GM12864 (cell line): ENCODE measurements around the gene EPB41.
A peak's percentile ranks its signal among the peaks of the same experiment; 100 is the strongest.

Experiments used
- DNase-seq: peaks from one replicate; pipeline ENCODE4 v3.0.0-alpha.2; 2011; ENCODE audit warnings: low read depth
- H3K4me3 ChIP-seq: 2 replicates; pipeline ENCODE4 v1.5.1; 2011; ENCODE audit warnings: mild to moderate bottlenecking, low read depth, low read length, control low read depth
- TF ChIP-seq, protein P1 (sequence below): IDR thresholded peaks from 2 replicates; pipeline ENCODE4 v1.5.1; 2011; ENCODE audit warnings: low read depth, mild to moderate bottlenecking, moderate library complexity, low read length, control low read depth, inconsistent platforms; ENCODE audit errors: missing control alignments

EPB41 gene

DNA sequence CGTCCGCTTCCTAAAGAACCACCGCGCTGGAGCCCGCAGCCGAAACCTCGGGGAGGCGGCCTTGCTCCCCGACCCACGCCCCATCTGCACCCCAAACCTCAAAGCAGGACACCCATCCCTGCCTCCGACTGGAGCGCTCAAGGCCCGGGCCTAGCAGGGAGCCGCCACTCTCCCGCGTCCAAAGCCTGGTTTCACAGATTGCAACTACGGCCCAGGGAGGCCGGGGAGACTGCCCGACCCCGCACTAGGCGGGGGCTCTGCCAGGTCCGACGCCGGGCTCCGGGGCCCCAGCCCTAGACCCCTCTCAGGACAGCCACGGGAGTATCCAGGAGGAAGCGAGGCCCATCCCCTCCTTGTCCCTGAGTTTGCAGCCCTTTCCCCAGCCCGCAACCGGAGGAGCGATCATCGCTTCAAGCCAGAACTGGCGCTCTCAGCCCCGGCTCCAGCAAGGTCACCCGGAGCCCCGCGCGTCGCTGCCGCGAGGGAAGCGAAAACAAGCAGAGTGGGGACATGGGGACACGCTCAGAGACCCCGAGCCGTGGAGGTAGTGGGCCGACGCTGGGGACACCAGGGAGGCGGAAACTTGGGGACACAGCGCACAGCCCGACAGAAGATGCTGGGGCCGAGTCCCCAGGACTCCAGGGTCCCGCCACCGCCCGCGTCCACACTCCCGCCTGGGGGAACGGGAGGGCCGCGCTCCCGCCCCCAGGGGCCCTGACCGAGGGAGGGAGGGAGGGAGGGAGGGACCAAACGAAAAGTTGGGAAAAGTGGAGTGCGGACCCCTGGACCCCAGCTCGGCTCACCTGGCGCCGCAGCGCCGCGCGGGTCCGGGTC lies 208.9 kb downstream of the EPB41 start:
- DNase-seq, result no peak
- H3K4me3 ChIP-seq, result no peak overlapping the region
- TF ChIP-seq, protein P1, sequence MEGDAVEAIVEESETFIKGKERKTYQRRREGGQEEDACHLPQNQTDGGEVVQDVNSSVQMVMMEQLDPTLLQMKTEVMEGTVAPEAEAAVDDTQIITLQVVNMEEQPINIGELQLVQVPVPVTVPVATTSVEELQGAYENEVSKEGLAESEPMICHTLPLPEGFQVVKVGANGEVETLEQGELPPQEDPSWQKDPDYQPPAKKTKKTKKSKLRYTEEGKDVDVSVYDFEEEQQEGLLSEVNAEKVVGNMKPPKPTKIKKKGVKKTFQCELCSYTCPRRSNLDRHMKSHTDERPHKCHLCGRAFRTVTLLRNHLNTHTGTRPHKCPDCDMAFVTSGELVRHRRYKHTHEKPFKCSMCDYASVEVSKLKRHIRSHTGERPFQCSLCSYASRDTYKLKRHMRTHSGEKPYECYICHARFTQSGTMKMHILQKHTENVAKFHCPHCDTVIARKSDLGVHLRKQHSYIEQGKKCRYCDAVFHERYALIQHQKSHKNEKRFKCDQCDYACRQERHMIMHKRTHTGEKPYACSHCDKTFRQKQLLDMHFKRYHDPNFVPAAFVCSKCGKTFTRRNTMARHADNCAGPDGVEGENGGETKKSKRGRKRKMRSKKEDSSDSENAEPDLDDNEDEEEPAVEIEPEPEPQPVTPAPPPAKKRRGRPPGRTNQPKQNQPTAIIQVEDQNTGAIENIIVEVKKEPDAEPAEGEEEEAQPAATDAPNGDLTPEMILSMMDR, result no peak

DNA sequence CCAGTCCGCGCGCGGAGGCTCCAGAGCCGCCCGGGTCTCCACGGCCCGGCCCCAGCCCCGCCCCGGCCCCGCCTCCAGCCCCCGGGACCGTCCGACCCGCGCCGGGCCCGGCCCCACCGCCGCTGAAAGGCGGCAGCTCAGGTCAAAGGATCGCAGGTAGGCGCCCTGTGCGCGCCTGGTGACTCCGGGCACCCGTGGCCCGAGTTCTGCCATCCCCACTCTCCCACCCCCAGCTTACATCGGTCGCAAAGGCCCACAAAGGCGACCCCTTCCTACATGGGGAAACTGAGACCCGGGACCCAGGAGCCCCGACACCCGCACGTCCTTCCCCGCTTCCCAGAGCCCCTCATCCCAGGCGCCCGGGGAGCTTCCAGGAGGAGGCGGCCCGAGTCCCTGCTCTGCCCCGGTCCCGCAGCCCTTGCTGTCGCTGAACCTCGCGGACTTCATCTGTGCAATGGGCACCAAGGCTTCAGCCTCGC lies 209.6 kb downstream of the EPB41 start, which contains the start of gene TMEM200B:
Gene TMEM200B, minus strand, starts transcription at position 17 of the 479 bp plus-strand sequence. CDS start 2,075 bp downstream, outside the sequence.
- no peak for DNase-seq
- TF ChIP-seq, protein P1, result no peak
- H3K4me3 ChIP-seq, result peak within 1 kb of the TSS; percentile 54

DNA sequence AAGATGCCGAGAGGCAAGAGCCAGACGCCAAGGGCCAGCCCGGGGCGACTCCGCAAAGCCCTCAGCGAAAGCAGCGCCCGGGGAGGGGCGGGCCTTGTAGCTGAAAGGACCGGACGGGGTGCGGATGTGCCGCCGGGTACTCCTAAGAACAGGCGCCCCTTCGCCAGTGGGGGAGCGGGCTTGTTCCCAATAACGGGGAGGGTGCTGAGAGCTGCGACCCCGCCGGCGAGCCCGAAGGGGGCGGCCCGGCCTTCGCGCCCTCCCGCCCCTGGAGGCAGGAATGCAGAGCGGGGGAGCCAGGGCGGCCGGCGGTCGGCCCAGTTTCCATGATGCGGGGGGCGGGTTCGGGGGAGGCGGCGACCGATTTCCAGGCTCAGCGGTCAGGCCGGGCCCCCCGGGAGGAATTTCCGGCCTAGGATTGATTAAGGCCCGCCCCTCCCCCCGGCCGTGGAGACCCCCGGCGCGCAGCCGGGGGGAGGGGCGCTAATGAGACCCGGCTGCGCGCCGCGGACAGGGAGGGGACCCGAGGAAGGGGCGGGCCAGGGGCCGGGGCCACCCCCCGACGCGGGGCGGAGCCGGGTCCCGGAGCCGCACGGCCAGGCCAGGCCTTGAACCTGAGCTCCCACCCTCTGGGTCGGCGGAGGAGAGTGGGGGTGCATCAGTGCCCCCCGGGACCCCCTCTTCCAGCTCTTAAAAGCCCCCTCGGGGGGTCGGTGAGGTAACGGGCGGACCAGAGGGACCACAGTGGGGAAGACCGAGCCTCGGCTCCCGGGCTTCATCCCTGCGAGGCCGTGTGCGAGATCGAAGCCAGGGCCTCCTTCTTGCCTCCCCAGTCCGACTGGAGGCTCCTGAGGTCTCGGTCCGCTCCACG lies 210.2 kb downstream of the EPB41 start:
- peak overlapping the region; percentile 54 for H3K4me3 ChIP-seq
- TF ChIP-seq, protein P1, result peak; percentile 26
- DNase-seq, result no peak

DNA sequence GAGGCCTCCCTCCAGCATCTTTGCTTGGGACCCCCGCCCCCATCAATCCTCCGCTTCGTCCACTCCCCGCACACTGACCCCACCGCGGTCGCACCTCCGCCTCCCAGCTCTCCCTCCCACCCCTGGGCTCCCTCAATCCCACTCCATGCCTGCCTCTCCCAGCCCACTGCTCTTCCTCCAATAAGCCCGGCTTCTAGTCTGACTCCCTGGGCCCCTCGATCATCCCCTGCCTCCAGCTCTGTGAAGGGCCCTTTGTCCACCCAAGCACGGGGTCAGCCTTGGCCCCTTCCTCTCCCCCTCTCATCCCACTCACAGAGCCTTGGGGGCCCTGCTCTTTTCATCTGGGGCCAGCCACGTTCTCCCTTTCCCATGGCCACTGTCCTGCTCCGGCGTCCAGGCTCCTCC lies 210.9 kb downstream of the EPB41 start:
- TF ChIP-seq, protein P1, result no peak
- H3K4me3 ChIP-seq, result no peak overlapping the region
- no peak for DNase-seq

DNA sequence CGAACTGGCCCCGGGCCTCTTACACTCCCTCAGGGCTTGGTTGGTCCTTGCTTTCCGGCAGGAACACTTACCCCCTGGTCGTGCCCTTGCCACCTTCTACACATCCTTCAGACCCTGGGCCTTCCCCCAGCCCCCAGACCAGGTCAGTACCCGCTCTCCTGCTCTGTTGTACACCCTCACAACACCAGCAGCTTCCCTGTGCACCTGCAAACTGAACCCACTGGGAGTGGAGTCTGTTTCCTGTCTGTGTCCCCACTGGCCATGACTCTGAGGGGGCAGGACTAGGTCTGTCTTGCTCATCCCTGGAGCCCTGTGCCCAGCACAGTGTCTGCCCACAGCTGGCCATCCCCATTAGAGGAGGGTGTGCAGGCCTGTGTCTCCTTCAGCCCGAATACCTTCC lies 211.4 kb downstream of the EPB41 start:
- H3K4me3 ChIP-seq, result no peak overlapping the region
- TF ChIP-seq, protein P1, result no peak
- no peak for DNase-seq

DNA sequence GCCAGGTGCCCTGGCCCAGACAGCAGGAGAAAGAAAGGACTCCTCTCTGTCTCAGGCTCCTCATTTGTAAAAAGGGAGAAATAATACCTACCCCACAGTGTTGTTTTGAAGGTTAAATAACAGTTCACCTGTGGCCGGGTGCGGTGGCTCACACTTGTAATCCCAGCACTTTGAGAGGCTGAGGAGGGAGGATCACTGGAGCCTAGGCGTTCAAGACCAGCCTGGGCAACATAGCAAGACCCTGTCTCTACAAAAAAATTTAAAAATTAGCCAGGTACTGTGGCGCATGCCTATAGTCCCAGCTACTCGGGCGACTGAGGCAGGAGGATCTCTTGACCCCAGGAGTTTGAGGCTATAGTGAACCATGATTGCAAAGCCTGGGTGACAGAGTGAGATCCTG lies 211.8 kb downstream of the EPB41 start:
- no peak overlapping the region for H3K4me3 ChIP-seq
- TF ChIP-seq, protein P1, result no peak
- no peak for DNase-seq
